Measurements from ENCODE around the gene BEAN1. TPM values are rescaled to one million over a fixed set of nuclear protein-coding genes. Genes with fewer than 3 reads are reported as not detected.

The BEAN1 gene
- total RNA-seq, 1 donor: under 0.01 TPM

DNA sequence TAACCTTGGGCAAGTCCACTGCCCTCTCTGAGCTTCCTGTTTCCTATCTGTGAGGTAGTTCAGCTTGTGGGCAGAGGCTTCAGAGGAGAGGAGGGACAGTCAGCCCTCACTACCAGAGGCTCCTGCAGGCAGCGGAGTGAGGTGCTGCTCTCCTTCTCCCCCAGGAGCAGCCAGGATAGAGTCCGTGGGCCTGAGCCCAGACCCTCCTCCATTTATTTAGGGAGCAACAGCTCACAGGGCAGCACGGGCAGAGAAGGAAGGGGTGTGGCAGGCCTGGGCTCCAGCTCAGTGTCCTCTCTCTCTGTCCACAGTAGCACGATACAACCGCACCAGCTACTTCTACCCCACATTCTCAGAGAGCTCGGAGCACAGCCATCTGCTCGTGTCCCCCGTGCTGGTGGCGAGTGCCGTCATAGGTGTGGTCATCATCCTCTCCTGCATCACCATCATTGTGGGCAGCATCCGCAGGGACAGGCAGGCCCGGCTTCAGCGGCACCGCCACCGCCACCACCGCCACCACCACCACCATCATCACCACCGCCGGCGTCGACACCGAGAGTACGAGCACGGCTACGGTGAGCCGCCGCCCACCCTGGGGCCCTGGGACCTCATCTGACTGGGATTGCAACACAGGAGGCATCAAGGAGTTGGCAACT is 42.3 kb downstream of the BEAN1 start:
- no peak overlapping the region for H3K4me3 ChIP-seq (ENCODE audit: low read depth, low read length)
- DNase-seq (ENCODE audit: low read depth): no peak
- TF ChIP-seq, protein P1, sequence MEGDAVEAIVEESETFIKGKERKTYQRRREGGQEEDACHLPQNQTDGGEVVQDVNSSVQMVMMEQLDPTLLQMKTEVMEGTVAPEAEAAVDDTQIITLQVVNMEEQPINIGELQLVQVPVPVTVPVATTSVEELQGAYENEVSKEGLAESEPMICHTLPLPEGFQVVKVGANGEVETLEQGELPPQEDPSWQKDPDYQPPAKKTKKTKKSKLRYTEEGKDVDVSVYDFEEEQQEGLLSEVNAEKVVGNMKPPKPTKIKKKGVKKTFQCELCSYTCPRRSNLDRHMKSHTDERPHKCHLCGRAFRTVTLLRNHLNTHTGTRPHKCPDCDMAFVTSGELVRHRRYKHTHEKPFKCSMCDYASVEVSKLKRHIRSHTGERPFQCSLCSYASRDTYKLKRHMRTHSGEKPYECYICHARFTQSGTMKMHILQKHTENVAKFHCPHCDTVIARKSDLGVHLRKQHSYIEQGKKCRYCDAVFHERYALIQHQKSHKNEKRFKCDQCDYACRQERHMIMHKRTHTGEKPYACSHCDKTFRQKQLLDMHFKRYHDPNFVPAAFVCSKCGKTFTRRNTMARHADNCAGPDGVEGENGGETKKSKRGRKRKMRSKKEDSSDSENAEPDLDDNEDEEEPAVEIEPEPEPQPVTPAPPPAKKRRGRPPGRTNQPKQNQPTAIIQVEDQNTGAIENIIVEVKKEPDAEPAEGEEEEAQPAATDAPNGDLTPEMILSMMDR (IDR thresholded peaks at IDR 0.05; ENCODE audit: insufficient read depth, low read depth, low read length): no peak

DNA sequence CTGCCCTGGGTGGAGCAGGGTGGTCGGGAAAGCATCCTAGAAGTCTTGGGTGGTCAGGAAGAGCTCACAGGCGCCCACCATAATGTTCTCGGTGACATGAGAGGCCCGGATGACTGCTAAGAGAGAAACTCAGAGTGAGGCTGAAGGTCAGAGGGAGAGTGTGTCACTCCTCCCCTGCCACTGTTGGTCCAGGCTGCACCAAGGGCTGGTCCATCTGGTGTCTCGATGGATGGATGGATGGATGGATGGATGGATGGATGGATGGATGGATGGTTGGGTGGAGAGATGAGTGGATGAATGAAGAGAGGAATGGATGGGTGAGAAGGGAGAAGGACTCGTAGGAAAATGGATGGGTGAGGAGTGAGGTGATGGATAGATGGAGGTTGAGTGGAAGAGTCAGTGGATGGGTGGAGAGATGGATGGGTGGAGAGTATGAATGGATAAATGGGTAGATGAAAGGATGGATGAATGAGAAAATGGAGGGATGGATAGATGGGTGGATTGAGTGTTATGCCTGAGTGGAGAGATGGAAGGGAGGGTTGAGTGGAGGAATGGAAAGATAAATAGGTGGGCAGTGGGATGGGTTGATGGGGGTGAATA is 43.0 kb downstream of the BEAN1 start:
- TF ChIP-seq, protein P1 (IDR thresholded peaks at IDR 0.05; ENCODE audit: insufficient read depth, low read depth, low read length): no peak
- no peak for DNase-seq (ENCODE audit: low read depth)
- H3K4me3 ChIP-seq (ENCODE audit: low read depth, low read length): no peak overlapping the region

DNA sequence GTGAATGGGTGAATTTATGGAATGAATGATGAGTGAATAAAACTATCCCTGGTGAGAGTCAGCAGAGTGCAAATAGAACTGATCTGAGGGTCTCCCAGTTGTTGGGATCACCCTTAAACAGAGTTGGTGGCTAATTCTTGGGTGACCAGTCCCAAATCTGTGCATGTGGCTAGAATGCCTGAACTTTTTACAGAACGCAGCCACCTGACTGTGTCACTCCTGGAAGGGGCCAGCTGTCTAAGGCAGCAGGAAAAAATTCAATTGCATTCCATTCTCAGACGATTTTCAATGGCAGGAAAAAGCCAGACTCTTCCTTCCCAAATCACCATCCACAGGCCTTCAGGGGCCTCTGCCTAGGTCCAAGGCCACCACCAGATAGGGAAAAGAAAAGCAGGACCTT is 43.5 kb downstream of the BEAN1 start:
- TF ChIP-seq, protein P1 (IDR thresholded peaks at IDR 0.05; ENCODE audit: insufficient read depth, low read depth, low read length): no peak
- H3K4me3 ChIP-seq (ENCODE audit: low read depth, low read length): no peak overlapping the region
- DNase-seq (ENCODE audit: low read depth): no peak

DNA sequence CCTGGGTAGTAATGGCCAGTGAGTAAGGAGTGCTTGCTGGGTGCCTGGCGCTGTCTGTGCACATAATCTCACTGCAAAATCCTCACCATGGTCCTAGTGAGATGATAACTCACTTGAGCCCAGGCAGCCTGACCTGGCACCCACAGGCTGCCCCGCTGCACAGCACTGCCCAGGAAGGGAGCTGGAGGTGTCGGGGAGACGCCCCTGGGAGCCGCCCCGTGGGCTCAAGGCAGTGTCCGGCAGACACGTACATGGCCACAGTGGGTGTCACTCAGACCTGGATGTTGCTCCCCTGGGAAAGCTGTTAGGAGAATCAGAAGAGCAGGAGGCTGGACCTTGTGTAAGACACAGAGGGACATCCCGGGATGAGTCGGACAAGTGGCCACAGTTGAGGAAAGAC is 44.2 kb downstream of the BEAN1 start:
- H3K4me3 ChIP-seq (ENCODE audit: low read depth, low read length): no peak overlapping the region
- TF ChIP-seq, protein P1 (IDR thresholded peaks at IDR 0.05; ENCODE audit: insufficient read depth, low read depth, low read length): no peak
- no peak for DNase-seq (ENCODE audit: low read depth)

DNA sequence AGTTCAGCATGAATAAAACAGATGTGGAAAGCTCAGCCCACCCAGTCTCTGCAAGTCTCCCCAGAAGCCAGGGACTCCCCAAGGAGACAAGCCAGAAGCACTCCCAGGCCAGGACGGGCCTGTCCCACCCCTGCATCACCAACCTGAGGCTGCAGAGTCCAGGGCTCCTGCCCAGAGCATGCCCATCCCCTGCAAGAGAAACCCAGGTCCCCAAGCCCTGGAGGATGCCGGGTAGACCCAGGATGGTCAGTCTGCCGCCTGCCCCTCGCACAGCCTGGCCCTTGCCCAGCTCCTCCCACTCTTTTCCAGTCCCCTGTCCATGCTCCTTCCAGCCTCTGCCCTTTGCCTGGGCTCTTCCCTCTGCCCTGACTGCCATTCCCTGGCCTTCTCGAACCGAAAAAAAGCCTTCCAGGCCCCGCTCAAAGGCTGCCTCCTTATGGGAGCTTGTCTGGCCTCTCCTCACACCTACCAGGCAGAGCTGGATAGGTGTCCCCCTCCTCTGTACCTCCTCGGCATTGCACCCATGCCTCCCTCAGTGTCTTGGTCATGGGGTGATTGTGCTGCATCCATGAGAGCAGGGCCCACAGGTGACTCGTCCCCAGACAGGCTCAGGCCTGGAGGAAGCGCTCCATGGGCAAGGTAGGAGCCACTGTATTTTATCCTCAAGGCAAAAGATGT is 44.8 kb downstream of the BEAN1 start:
- no peak for DNase-seq (ENCODE audit: low read depth)
- TF ChIP-seq, protein P1 (IDR thresholded peaks at IDR 0.05; ENCODE audit: insufficient read depth, low read depth, low read length): no peak
- no peak overlapping the region for H3K4me3 ChIP-seq (ENCODE audit: low read depth, low read length)

DNA sequence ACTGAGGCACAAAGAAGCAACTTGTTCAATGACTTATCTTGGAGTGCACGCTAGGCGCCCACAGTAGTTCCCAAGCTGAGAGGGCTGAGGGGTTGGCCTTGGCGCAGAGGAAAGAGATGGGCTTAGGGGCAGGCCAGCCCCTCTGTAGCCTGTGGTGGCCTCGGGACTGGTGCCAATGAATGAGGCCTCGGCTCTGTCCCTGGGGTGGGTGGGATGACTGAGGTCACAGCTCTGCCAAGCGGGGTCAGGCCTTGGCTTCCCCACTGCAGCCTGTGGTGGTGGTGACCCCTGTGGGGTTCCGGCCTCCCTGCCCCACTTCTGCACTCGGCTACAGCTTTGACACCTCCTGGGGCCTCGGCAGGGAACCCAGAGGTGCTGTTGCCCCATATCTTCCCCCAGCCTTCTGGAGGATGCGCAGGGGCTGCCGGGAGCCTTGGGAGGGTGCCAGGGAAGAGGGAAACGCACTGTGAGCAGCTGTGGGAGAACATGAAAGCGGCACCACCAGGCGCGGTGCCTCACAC is 46.0 kb downstream of the BEAN1 start:
- H3K4me3 ChIP-seq (ENCODE audit: low read depth, low read length): no peak overlapping the region
- TF ChIP-seq, protein P1 (IDR thresholded peaks at IDR 0.05; ENCODE audit: insufficient read depth, low read depth, low read length): no peak
- no peak for DNase-seq (ENCODE audit: low read depth)

All from fibroblast of villous mesenchyme (primary cell).